Duodenal mucosa (tissue), 2 donors: ENCODE results near the gene HTT.

ENCODE experiments used
- H3K27ac ChIP-seq: one replicate; pipeline ENCODE4 v1.7.0; 2013; ENCODE audit warnings: low read depth, low read length
- H3K27me3 ChIP-seq, 2 donors: one replicate each; pipeline ENCODE4 v1.7.0; 2013; ENCODE audit warnings: low read length in 2 of 2, control low read depth in 1 of 2; ENCODE audit not compliant: insufficient read depth in 2 of 2, control insufficient read depth in 1 of 2
- H3K36me3 ChIP-seq, 2 donors: one replicate each; pipeline ENCODE4 v1.7.0; 2013; ENCODE audit warnings: low read length in 2 of 2, control low read depth in 1 of 2; ENCODE audit not compliant: insufficient read depth in 2 of 2, control insufficient read depth in 1 of 2
- H3K4me1 ChIP-seq, 2 donors: one replicate each; pipeline ENCODE4 v1.7.0; 2013; ENCODE audit warnings: low read length in 2 of 2, control low read depth in 1 of 2; ENCODE audit not compliant: insufficient read depth in 2 of 2, control insufficient read depth in 1 of 2
- H3K4me3 ChIP-seq, 2 donors: one replicate each; pipeline ENCODE4 v1.7.0; 2013; ENCODE audit warnings: low read length in 2 of 2, low read depth in 1 of 2
- H3K9ac ChIP-seq, 2 donors: one replicate each; pipeline ENCODE4 v1.7.0; 2013; ENCODE audit warnings: low read length in 2 of 2, low read depth in 1 of 2
- H3K9me3 ChIP-seq, 2 donors: one replicate each; pipeline ENCODE4 v1.7.0; 2013; ENCODE audit warnings: low read length in 2 of 2, control low read depth in 1 of 2; ENCODE audit not compliant: control insufficient read depth in 1 of 2

HTT gene

GRCh38 chr4:3261411-3262207 is 187.1 kb downstream of the HTT start:
- Histone ChIP-seq H3K9me3 (no peaks in the 10 kb centered on the region), H3K36me3 (no peaks in the 10 kb centered on the region), H3K27me3 (peaks cover 0 to 3% of the 10 kb centered on the region in 2 donors), H3K4me1 (peaks cover 0 to 3% of the 10 kb centered on the region in 2 donors), H3K4me3 (no peak overlapping the region), H3K9ac (no peak overlapping the region), H3K27ac (no peak overlapping the region)

- peaks cover 0 to 3% of the 10 kb centered on the region in 2 donors for H3K27me3 ChIP-seq
- no peak overlapping the region for H3K27ac ChIP-seq
- H3K9ac ChIP-seq: no peak overlapping the region
- H3K4me3 ChIP-seq: no peak overlapping the region
- no peaks in the 10 kb centered on the region for H3K36me3 ChIP-seq
- H3K9me3 ChIP-seq: no peaks in the 10 kb centered on the region
- H3K4me1 ChIP-seq: peaks cover 0 to 1% of the 10 kb centered on the region in 2 donors
These were observed 187.9 kb downstream of the HTT start for GRCh38 chr4:3262208-3263052.

GRCh38 chr4:3263053-3263875 is 188.8 kb downstream of the HTT start:
- Histone ChIP-seq H3K27ac (no peak overlapping the region), H3K9ac (no peak overlapping the region), H3K36me3 (no peaks in the 10 kb centered on the region), H3K4me3 (no peak overlapping the region), H3K27me3 (peaks cover 0 to under 1% of the 10 kb centered on the region in 2 donors), H3K4me1 (no peaks in the 10 kb centered on the region), H3K9me3 (no peaks in the 10 kb centered on the region)

GRCh38 chr4:3263876-3264193 is 189.4 kb downstream of the HTT start:
- H3K4me1 ChIP-seq: no peaks in the 10 kb centered on the region
- H3K9me3 ChIP-seq: no peaks in the 10 kb centered on the region
- no peaks in the 10 kb centered on the region for H3K36me3 ChIP-seq
- no peak overlapping the region for H3K4me3 ChIP-seq
- no peak overlapping the region for H3K9ac ChIP-seq
- no peaks in the 10 kb centered on the region for H3K27me3 ChIP-seq
- H3K27ac ChIP-seq: no peak overlapping the region

- H3K9me3 ChIP-seq: no peaks in the 10 kb centered on the region
- no peak overlapping the region for H3K27ac ChIP-seq
- no peak overlapping the region for H3K9ac ChIP-seq
- no peaks in the 10 kb centered on the region for H3K27me3 ChIP-seq
- H3K36me3 ChIP-seq: no peaks in the 10 kb centered on the region
- no peaks in the 10 kb centered on the region for H3K4me1 ChIP-seq
- H3K4me3 ChIP-seq: no peak overlapping the region
These were observed 191.6 kb downstream of the HTT start for GRCh38 chr4:3266076-3266475.

- Histone ChIP-seq H3K4me1 (no peaks in the 10 kb centered on the region), H3K4me3 (no peak overlapping the region), H3K36me3 (no peaks in the 10 kb centered on the region), H3K9ac (no peak overlapping the region), H3K27me3 (no peaks in the 10 kb centered on the region), H3K27ac (no peak overlapping the region), H3K9me3 (no peaks in the 10 kb centered on the region)
These were observed 193.3 kb downstream of the HTT start for GRCh38 chr4:3267576-3268394.

GRCh38 chr4:3268395-3269104 is 194.1 kb downstream of the HTT start:
- no peaks in the 10 kb centered on the region for H3K9me3 ChIP-seq
- H3K9ac ChIP-seq: no peak overlapping the region
- H3K27ac ChIP-seq: no peak overlapping the region
- no peak overlapping the region for H3K4me3 ChIP-seq
- no peaks in the 10 kb centered on the region for H3K36me3 ChIP-seq
- H3K4me1 ChIP-seq: no peaks in the 10 kb centered on the region
- no peaks in the 10 kb centered on the region for H3K27me3 ChIP-seq

GRCh38 chr4:3269105-3269927 is 194.8 kb downstream of the HTT start:
- Histone ChIP-seq H3K4me1 (no peaks in the 10 kb centered on the region), H3K9me3 (no peaks in the 10 kb centered on the region), H3K36me3 (no peaks in the 10 kb centered on the region), H3K4me3 (no peak overlapping the region), H3K27me3 (no peaks in the 10 kb centered on the region), H3K27ac (no peak overlapping the region), H3K9ac (no peak overlapping the region)
